ENCODE data around the gene TLR9.

GRCh38 chr3:52176180-52176752, 49.2 kb downstream of the TLR9 start:
- no peak for TF ChIP-seq POLR2A (IDR thresholded peaks at IDR 0.05; ENCODE audit: low read depth)
- no peak for TF ChIP-seq POLR2AphosphoS5 (IDR thresholded peaks at IDR 0.05)
- TF ChIP-seq EP300 (IDR thresholded peaks at IDR 0.05), result no peak
